Measurements from ENCODE around the gene HAUS3. TPM values are rescaled to one million over a fixed set of nuclear protein-coding genes. Genes with fewer than 3 reads are reported as not detected.

HAUS3 gene
- total and polyA plus RNA-seq, 2 of the 13 experiments (the other 11 are each of a cell fraction or from before 2014, with no cell fraction given), result 3.9 to 12.6 TPM

GRCh38 chr4:2241410-2242353 is at the start of gene HAUS3, which contains the start of gene POLN (continued):
- TF ChIP-seq CREBL2 (CRISPR knock-in tag; IDR thresholded peaks at IDR 0.05; ENCODE audit: borderline replicate concordance) (no peak), ZBTB42 (CRISPR knock-in tag; IDR thresholded peaks at IDR 0.05) (peak; percentile 81; the same call in 1 of the 2 replicates), TEAD2 (CRISPR knock-in tag; IDR thresholded peaks at IDR 0.05) (no peak), TIGD3 (CRISPR knock-in tag; IDR thresholded peaks at IDR 0.05; ENCODE audit: borderline replicate concordance) (peak; percentile 73; the same call in 1 of the 2 replicates), ZBTB25 (CRISPR knock-in tag; IDR thresholded peaks at IDR 0.05) (peak; percentile 75; the same call in 1 of the 2 replicates), ZNF737 (CRISPR knock-in tag; IDR thresholded peaks at IDR 0.05; ENCODE audit: borderline replicate concordance) (no peak), ZNF275 (CRISPR knock-in tag; IDR thresholded peaks at IDR 0.05; ENCODE audit: borderline replicate concordance) (0 out of 2 replicates have a peak, but pooled peaks have one; percentile 49), HNRNPLL (IDR thresholded peaks at IDR 0.05; ENCODE audit: low read depth, low read length, poor library complexity, severe bottlenecking) (peak; percentile 85), HINFP (CRISPR knock-in tag; IDR thresholded peaks at IDR 0.05; ENCODE audit: low read depth) (no peak), ASH2L (IDR thresholded peaks at IDR 0.05; ENCODE audit: insufficient read length, low read depth, low read length) (peak; percentile 86), DNMT3B (CRISPR knock-in tag; conservative IDR thresholded peaks at IDR 0.05) (no peak; the same call in 1 of the 2 replicates), ZNF597 (CRISPR knock-in tag; IDR thresholded peaks at IDR 0.05) (0 out of 2 replicates have a peak, but pooled peaks have one; percentile 37), SMAD9 (CRISPR knock-in tag; IDR thresholded peaks at IDR 0.05) (no peak), HNF1A (IDR thresholded peaks at IDR 0.05; ENCODE audit: low read depth) (no peak), HNF1A (CRISPR knock-in tag; IDR thresholded peaks at IDR 0.05; ENCODE audit: borderline replicate concordance) (no peak; the same call in 1 of the 2 replicates)

Measured in HepG2 (cell line).